Right renal pelvis (tissue), 4 donors: ENCODE data around the gene UPK3A. TPM values are rescaled to one million over a fixed set of nuclear protein-coding genes. Genes with fewer than 3 reads are reported as not detected.

Experiments used
- DNase-seq, 4 donors: peaks; one replicate each; pipeline ENCODE4 v3.0.0-alpha.2; 2013; ENCODE audit warnings: low read depth in 4 of 4, low spot score in 3 of 4, missing footprints in 1 of 4
- polyA plus RNA-seq, 4 donors: library from polyadenylated mRNA; unstranded; fragments of 120-200 nt; gene quantifications; one replicate each; pipeline ENCODE4 v1.2.1, GENCODE V29; 2013; ENCODE audit not compliant: insufficient read length in 4 of 4

The UPK3A gene
- 1 to 10 TPM in 3 of 4 donors, under 1 TPM in 1; 0.60 to 8.8 (median 5.1) TPM for polyA plus RNA-seq

DNA sequence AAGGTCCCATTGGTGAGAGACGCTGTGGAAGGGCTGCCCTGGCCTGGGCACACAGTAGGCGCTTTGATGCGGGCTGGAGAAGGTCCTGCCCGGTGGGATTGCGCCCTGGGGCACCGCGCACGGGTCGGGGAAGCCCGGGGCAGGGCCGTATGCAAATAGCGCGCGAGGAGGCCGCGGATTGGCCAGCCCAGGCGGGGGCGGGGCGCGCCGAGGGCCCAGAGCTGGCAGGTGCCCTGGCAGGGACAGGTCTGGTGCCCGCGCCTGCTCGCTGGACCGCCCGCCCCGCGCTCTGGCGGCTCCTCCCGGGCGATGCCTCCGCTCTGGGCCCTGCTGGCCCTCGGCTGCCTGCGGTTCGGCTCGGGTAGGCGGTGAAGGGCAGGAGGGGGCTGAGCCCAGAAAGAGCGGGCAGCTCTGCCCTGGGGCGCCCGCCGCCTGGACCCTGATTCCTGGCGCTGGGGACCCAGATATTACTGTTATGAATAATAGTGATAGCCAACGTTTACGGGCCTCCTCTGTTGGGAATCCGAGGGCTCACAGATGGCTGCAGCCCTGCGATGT, at the start of gene UPK3A:
Gene UPK3A, plus strand, starts transcription at position 245 of the 558 bp plus-strand sequence. Its CDS starts 65 bp downstream, at position 310.
- DNase-seq: no peak

DNA sequence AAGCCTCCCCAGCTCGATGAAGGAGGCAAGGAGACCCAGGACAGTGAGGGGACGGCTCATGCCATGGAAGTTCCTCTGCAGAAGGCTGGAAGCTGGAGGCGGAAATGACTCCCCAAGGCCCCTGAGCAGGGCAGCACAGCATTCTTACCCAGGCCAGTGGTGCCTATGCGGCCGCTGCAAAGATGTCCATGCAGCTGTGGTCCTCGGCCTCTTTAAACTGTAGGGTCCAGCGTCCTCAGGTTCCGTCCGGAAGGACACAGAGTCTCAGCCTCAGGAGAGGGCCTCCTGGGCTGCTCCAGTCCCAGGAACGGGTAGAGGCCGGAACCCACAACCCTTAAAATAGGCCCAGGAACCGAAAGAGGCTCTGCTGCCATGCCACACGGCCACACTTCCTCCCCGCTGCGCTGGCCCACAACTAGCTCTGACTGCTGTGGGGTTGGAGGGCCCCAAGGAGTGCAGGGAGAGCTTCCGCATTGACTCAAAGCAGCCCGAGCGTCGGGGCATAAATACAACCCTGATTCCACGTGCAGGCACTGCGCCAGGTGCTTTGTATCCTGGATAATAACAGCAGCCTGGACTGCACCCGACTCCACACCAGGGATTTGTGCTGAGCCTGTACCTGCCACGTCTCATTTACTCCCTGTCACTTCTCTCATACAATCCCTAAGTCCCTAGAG, 49.5 kb upstream of the UPK3A start:
- DNase-seq: no peak

DNA sequence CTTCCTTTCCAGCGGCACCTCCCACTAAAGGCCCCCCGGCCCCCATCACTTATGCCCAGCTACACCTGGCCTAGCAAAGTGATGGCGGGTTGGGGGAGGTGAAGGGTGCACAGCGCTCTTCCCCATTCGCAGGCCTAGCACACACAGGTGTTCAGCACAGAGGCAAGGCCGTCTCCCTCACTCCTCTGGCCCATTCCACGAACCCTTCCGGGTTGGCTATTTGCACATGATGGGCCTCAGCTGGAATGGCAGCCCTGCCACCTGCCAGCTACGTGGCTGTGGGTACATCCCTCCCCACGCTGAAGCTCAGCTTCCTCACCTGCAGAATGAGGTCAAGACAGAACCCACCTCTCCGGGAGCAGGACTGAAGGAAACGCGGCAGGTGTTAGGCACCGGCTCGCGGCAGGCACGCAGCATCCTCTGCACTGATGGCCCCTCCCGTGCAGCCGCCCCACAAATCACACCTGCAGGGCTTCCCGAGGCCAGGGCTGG, 48.9 kb upstream of the UPK3A start:
- no peak for DNase-seq

DNA sequence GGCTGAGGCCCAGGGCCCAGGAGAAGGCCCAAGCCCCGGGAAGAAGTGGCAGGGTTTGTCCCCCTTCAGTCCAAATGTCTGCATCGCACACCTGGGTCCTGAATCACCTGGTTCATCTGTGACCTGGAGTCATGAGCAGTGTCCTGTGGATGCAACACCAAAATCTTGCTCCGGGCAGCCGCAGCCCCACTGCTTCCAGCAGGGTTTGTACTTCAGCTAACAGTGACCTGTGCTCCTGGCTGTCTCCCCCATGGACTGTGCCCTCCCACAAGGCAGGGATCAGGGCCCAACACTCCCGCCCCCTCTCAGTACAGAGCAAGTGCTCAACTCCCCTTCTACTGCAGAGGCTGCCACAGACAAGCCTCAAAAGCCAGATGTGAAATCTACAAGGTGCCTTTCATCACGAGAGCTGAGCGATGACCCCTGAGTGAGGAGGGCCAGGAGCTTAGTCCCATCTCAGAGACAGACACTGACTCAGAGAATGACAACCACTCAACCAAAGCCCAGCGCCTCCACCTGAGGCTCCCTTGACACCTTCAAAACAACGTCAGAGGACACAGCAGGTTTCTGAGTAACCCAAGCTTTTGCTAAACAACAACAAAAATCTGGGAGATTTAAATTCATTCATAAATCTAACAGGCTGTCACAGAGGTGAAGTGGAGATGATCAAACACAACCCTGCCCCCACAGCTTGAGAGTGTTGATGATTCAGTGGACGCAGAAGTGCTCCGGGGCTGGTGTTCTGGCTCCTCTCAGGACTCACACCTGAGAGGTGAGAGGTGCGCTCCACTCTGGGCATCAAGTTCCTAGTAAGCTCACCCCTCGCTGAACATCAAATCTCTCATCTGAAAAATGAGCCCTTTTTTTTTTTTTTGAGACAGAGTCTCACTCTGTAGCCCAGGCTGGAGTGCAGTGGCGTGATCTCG, 47.4 kb upstream of the UPK3A start:
- no peak for DNase-seq

DNA sequence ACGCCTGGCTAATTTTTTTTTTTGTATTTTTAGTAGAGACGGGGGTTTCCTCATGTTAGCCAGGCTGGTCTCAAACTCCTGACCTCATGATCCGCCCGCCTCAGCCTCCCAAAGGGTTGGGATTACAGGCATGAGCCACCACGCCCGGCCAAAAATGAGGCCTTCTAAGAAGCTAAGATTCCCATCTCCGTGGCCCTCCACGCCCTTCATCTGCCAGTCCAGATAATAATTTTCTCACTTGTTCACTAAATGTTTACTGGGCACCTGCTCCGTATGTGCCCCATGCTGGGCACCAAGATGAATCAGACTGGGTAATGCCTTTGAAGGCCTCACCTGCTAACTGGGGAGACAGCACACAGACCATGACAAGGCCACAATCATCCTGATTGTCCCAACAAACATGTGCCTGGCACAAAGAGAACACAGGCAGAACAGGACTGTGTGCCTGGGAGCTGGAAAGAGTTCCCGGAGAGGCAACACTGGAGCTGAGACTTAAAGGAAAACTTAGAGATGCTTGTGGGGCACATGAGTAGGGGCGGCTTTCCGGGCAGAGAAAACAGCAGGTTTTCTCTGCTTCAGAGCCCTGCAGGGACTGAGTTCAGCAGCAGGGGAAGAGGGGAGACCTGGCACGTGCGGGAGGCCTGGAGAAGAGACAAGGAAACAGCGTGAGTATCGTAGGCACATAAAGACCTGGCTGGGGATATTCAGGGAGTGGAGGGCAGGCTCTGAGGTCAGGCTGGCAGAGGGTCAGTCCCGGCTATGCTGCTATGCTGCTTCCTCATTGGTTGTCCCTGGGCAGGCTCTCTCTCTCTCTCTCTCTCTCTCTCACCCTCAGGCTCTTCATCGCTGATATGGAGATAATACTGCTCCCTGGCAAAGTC, 46.4 kb upstream of the UPK3A start:
- no peak for DNase-seq

DNA sequence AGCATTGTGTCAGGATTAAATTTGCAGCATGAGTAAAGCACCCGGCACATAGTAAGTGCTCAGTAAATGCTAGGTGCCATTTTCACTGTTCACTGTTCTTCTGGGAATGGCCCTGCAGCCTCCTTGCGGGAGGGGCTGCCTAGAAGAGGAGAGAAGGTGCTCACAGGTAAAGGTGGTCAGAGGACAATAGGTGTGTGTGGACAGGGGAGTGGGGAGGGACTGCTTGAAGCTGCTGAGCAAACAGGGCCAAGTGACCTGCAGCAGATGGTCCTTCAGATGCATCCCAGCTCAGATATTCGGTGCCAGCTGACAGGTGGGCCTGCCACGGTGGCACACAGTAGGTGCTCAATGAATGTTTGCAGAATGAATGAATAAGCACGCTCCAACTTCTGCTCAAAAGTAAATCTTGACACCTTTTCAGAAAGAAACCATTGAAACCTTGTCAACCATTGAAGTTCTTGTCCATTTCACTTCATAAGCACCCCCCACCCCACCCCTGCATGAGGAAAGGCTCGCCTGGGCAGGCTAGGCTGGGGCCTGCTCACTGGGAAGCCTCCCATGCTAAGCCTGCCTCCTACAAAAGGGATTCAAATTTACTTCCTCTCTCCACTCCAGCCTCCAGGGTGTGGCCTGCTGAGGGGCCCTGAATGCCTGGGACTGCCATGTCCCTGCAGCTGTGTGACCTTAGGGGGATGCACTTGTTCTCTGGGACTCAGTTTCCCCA, 45.6 kb upstream of the UPK3A start:
- DNase-seq: no peak

DNA sequence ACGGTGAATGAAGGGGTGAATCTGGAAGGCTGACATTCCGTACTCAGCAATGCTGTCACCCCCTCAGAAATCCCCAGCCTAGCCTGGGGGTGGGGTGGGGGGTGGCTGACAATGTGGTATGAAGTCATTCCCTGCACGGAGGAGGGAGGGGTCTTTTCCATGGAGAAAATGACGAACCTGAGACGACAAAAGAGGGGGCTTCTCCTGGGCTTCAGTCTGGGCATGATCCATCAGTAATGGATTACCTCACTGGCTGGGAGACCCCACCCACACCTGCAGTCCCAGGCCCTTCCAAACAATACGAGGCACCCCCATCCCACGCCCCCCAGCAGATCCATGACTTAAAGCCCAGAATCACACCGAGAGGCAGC, 45.1 kb upstream of the UPK3A start:
- no peak for DNase-seq

DNA sequence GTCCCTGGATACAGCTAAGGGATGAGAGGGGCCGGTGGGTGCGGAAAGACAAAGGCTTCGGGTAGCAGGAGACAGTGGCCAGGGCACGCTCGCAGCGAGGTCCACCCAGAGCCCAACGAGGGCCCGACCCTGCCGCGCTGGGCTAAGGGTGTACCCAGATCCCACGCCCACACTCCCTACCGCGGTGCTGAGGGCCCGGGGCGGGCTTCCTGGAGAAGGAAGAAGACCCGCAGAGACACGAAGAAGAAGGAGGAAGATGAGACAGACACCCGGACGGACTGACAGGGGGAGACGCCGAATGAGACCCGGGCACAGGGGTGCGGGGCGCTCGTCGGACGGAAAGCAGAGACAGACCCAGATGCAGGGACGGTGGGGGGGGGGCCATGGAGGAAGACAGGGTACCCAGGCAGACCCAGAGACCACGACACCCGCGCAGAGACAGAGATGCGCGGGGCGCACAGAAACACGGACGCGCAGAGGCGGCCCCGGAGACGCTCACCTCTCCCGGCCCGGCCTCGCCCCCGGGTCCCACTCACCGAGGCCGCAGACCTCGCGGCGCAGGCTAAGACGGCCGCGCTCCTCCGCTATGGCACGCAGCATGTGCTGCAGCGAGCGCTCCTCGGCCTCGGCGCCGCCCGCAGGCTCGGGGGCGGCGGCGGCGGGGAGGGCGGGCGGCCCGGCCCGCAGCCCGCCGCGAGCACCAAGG, 44.5 kb upstream of the UPK3A start:
- DNase-seq: no peak

DNA sequence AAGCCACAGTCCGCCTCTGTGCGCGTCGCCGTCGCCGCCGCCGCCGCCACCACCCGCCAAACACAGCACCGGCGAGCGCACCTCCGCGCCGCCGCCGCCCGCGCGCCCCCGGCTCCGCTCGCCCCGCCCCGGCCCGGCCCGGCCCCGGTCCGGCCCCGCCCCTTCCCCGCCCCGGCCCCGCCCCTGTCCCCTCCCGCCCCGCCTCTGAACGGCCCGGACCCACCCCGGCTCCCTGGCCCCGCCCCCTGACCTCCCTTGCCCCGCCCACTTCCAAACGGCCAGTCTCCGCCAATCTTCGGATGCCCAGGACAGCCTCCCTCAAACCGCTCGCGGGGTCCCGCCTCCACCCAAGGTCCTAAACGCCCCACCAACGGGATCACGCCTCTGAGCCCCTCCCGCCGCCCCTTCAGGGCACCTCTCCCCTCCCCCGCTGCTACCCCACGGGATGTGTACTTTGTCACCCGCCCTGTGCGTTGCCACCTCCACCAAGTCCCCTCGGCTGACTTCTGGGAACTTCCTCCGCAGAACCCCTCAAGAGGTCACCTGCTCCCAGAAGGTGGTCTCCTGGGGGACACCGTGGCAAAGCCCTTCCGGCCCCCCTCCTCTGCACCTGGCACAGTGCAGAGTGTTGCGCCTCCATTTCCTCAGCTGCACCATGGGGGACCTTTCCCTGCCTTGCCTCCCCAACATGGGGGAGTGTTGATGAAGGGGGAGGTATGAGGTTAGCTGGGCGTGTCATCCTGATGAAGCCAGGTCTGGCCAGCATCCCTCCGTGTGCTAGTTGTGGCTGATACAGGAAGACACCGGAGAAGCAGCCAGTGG, 43.7 kb upstream of the UPK3A start, which contains the start of gene KIAA0930:
Gene KIAA0930, minus strand, starts transcription at position 85 of the 822 bp plus-strand sequence. CDS start 191 bp downstream, outside the sequence.
- no peak for DNase-seq

DNA sequence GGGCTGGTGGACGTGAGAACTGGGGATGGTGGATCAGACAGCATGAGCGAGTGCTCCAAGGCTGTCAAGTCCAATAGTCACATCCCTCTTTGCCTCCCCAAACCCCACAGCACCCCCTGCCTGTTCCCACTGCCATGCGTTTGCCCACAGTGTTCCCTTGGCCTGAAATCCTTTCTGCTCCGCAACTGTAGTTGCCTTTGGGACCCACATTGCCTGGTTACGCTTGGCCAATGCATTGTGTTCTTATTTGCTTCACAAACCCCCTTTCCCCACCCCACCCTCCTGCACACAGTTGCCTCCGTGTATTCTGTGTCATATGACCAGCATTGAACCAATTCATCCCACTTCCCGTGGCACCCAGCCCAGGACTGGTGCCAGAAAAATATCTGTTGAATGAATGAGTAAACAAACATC, 42.0 kb upstream of the UPK3A start:
- no peak for DNase-seq

DNA sequence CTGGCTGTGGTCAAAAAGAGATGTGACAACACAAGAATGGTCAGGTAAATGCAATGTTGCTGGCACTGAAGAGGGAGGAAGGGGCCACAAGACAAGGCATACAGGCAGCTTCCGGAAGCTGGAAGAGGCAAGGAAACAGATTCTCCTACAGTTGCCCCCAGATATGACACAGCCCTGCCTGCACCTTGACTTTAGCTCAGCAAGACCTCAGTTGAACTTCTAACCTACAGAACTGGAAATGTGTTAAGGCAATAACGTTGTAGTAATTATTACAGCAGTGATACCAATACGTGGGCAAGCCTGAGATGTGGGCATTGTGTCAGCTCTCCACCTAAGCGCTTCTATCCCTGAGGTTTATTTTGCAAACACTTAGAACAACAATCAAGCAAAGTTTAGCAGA, 39.8 kb upstream of the UPK3A start:
- DNase-seq: no peak

DNA sequence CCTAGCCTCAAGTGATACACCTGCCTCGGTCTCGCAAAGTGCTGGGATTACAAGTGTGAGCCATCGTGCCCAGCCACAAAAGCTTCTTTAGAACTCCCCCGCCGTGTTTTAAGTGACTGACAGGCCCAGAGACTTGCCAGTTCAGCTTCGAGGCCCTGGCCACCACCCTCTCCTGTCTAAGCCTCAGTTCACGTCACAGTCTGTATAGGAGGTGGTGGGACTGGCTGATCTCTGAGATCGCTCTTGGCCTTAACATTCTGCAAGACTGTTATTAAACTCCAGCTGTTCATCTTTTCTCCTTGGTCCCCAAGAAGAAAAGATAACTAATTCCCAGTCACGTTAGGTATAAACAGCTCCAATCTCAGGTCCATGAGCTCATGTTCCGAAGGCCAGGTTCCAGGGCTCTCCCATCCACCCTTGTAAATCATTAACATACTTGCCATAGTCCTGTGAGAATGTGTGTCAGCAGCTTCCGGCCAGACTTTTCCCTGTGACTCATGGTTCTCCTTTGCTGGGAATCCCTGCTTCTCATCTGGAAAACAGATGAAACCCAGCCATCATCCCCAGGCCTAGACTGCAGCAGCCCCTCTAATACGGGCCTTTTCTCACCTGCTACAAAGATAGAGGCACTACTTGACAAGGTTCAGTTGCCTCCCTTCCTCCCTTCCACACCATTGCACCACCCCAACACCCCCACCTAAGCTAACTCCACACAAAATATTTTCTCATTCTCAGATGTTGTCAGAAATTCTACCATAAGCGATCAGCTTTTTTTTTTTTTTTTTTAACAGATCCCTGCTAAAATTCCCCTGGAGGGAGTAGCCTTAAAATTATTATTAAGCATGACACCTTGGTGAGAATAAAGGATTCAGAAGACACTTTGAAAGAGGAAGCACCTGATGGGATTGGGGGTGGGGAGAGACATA, 38.4 kb upstream of the UPK3A start:
- DNase-seq: peak in 2 of 4 donors; percentile 73 to 84

DNA sequence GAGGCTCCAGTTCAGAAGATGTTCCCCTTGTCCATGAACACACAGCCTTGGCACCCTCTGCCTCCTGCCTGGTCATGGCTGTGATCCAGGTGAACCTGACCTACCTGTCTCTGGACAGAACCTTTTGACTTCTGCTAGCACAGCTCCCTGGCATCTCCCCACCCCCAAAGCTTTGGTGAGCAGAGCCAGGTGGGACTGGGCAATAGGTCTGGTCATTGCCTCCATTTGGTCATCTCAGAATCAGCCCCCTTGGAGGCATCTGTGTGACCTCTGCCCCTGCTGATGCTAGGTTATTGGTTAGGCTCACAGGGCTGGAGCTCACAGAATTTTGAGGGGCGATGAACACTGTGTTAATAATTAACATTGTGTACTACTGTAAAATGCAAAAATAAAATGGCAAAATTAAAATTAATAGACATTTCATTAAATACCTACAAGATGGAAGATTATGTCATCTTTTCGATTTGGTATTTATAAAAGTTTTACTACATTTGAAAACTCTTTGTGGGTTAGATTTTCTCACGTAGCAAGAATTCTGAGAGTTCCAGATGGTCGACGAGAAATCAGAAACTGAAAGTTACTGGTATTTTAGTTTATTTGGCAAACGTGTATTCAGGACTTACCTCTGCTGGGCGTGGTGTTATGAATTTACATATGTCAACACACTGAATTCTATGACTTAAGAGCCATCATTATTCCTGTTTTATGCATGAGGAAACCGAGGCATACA, 35.8 kb upstream of the UPK3A start:
- no peak for DNase-seq

DNA sequence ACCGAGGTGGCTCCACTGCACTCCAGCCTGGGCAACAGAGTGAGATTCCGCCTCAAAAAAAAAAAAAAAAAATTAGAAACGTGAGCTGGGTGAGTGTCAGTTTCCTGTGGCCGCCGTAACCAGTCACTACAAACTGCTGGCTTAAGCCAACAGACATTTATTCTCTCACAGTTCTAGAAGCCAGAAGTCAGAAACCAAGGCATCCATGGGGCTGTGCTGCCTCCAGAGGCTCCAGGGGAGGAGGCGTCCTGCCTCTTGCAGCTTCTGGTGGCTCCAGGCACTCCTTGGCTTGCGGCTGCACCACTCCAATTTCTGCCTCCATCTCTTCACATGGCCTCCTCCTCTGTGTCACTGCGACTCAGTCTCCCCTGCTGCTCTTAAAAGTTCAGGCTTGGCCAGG, 32.9 kb upstream of the UPK3A start:
- no peak for DNase-seq

DNA sequence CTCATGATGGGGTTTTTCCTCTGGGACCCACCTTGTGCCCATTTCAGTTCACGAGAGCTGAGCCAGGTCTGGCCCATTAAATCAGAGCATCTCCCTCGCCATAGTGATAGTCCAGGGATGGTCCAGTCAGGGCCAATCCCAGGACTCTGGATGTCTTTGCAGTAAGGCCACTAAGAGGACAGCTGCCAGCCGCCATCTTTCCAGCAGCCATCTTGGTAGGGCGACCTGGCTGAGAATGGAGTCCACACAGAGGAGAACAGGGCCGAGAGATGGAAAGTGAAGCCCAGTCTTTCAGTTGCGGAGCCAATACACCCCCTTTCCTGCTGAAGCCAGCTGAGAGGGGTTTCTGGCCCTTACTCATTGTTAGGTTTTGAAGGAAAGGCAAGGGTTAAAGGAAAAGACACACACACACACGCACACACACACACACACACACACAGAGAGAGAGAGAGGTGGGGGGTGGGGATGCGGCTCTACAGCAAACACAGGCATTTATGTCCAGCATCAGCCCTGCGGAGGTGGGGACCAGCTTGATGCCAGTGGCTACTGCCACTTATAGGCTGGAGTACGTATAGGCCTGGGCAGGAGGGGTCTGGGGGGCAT, 31.6 kb upstream of the UPK3A start:
- no peak for DNase-seq

DNA sequence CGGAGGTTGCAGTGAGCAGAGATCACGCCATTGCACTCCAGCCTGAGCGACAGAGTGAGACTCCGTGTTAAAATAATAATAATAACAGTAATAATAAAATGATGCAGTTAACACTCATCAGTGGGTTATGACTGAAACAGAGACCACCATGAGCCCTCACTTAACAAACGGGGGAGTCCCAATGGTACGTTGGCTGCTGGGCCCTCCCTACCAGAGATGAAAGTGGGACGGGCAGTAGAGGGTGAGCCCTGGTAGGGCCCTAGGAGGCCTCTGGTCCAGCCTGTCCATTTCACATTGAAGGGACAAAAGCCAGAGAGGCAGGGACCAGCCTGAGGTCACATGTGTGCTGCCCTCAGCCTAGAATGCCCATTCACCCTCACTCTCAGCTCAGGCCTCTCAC, 30.4 kb upstream of the UPK3A start:
- no peak for DNase-seq
